Activated CD4-positive, alpha-beta T cell treated with anti-CD3 and anti-CD28 coated beads for 24 hours (primary cell): ENCODE data around the gene CYP39A1.

Experiments used
- DNase-seq, 2 donors: peaks; one replicate each; pipeline ENCODE4 v3.0.0-alpha.2; 2020; ENCODE audit warnings: low read depth in 2 of 2

Gene CYP39A1

GRCh38 chr6:46652603-46653438, at the start of gene CYP39A1, which contains the start of gene SLC25A27:
CYP39A1 (minus strand) TSS chr6:46652818; CDS start chr6:46652582, 236 bp downstream.
SLC25A27 (plus strand) TSS chr6:46652975; CDS start chr6:46653193, 218 bp downstream.
- peak; percentile 68 to 78 for DNase-seq

- no peak for DNase-seq
Observed at GRCh38 chr6:46699970-46700369, 47.4 kb upstream of the CYP39A1 start.

- no peak for DNase-seq
Observed at GRCh38 chr6:46690911-46691451, 38.4 kb upstream of the CYP39A1 start.

GRCh38 chr6:46690141-46690755, 37.6 kb upstream of the CYP39A1 start:
- no peak for DNase-seq

- no peak for DNase-seq
Observed at GRCh38 chr6:46689657-46690056, 37.0 kb upstream of the CYP39A1 start.

GRCh38 chr6:46688966-46689335, 36.3 kb upstream of the CYP39A1 start:
- DNase-seq, result no peak

- DNase-seq, result no peak
Observed at GRCh38 chr6:46688117-46688965, 35.7 kb upstream of the CYP39A1 start.

- DNase-seq, result no peak
Observed at GRCh38 chr6:46687619-46688097, 35.0 kb upstream of the CYP39A1 start, which contains the start of gene TDRD6. TDRD6 (plus strand) TSS chr6:46687885; CDS start chr6:46688129, 244 bp downstream.

GRCh38 chr6:46684771-46685170, 32.2 kb upstream of the CYP39A1 start:
- DNase-seq, result no peak

- DNase-seq, result no peak
Observed at GRCh38 chr6:46677314-46677654, 24.7 kb upstream of the CYP39A1 start.

GRCh38 chr6:46676604-46677313, 24.1 kb upstream of the CYP39A1 start:
- DNase-seq, result no peak

GRCh38 chr6:46674410-46674809, 21.8 kb upstream of the CYP39A1 start:
- no peak for DNase-seq

GRCh38 chr6:46667377-46667776, 14.8 kb upstream of the CYP39A1 start:
- no peak for DNase-seq

- DNase-seq, result no peak
Observed at GRCh38 chr6:46661483-46661882, 8.9 kb upstream of the CYP39A1 start.

- no peak for DNase-seq
Observed at GRCh38 chr6:46657642-46658041, 5.0 kb upstream of the CYP39A1 start.

- no peak for DNase-seq
Observed at GRCh38 chr6:46655803-46656202, 3.2 kb upstream of the CYP39A1 start.

- DNase-seq, result no peak
Observed at GRCh38 chr6:46653439-46654195, 999 bp upstream of the CYP39A1 start.

GRCh38 chr6:46652232-46652602, 401 bp downstream of the CYP39A1 start:
- no peak for DNase-seq

- no peak for DNase-seq
Observed at GRCh38 chr6:46651816-46652215, 802 bp downstream of the CYP39A1 start.

GRCh38 chr6:46651006-46651405, 1.6 kb downstream of the CYP39A1 start:
- no peak for DNase-seq
